GM12865 (cell line): ENCODE data around the gene SFT2D3.

Source experiments
- DNase-seq: peaks from one replicate; pipeline ENCODE4 v3.0.0; 2010; ENCODE audit warnings: low read depth
- H3K4me3 ChIP-seq: 2 replicates; pipeline ENCODE4 v1.5.1; 2011; ENCODE audit warnings: mild to moderate bottlenecking, low read depth, low read length, control low read depth
- TF ChIP-seq, protein P1 (sequence below): IDR thresholded peaks from 2 replicates; pipeline ENCODE4 v1.5.1; 2011; ENCODE audit warnings: low read length, control low read depth, low read depth, inconsistent platforms; ENCODE audit not compliant: insufficient read depth; ENCODE audit errors: missing control alignments

The SFT2D3 gene

DNA sequence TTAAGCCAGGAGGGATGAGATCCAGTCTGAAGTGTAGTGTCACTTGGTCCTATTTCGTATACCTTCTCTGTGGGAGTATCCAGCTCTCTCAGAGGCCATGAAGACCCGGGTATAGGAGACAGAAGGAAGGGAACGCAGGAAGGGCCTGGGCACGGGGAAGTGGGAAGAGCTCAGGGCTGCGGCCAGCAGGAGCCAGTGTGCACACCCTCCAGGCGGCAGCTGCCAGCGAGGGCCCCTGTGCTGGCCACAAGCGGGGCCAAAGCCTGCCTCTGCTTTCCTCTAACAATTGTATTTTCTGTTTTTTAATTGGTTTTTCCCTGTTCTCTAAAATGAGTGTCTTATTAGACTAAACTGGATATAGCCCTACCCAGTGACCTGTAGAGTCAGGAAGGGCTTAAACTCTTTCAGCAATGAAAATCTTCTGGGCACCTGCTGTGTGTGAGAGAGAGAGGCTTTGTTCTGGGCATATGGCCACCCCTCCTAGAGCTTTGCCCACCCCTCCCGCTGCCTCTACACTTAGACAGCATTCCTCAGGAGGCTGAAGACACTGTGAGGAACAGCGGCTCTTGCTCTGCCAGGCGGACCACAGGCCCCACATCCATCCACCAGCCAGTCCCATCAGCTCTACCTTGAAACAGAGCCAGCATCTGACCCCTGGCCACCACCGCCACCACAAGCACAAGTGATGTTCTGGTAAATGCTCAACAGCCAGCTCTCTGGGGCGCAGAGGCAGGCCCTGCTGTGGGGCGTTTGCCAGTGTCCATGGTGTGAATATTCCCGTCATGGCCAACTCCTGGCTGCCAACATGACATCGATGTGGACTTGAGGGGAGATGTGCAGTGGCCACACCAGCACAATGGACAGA lies 45.9 kb upstream of the SFT2D3 start:
- TF ChIP-seq, protein P1, sequence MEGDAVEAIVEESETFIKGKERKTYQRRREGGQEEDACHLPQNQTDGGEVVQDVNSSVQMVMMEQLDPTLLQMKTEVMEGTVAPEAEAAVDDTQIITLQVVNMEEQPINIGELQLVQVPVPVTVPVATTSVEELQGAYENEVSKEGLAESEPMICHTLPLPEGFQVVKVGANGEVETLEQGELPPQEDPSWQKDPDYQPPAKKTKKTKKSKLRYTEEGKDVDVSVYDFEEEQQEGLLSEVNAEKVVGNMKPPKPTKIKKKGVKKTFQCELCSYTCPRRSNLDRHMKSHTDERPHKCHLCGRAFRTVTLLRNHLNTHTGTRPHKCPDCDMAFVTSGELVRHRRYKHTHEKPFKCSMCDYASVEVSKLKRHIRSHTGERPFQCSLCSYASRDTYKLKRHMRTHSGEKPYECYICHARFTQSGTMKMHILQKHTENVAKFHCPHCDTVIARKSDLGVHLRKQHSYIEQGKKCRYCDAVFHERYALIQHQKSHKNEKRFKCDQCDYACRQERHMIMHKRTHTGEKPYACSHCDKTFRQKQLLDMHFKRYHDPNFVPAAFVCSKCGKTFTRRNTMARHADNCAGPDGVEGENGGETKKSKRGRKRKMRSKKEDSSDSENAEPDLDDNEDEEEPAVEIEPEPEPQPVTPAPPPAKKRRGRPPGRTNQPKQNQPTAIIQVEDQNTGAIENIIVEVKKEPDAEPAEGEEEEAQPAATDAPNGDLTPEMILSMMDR, result no peak
- no peak for DNase-seq
- no peak overlapping the region for H3K4me3 ChIP-seq

- no peak for DNase-seq
- no peak overlapping the region for H3K4me3 ChIP-seq
- TF ChIP-seq, protein P1, result no peak
These were observed 44.6 kb upstream of the SFT2D3 start for GRCh38 chr2:127656569-127657231.

DNA sequence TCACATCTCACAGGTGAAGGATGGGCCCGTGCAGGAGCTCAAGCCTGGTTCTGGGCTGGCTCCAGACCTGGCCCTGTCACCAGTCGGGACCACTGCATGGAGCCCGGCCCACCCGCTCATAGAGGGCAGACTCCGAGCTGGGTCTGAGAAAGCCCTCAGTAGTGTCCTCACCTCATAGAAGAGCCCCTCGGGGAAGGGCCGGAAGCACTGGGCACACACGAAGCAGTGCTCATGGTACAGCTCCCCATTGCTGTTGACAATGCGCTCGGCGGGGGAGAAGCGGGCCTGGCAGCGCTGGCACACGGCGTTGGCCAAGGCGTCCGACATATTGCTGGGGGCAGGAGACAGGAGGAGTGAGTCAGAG lies 44.1 kb upstream of the SFT2D3 start:
- H3K4me3 ChIP-seq, result no peak overlapping the region
- TF ChIP-seq, protein P1, result no peak
- DNase-seq, result no peak

GRCh38 chr2:127658146-127658545 lies 43.2 kb upstream of the SFT2D3 start:
- no peak for DNase-seq
- no peak overlapping the region for H3K4me3 ChIP-seq
- TF ChIP-seq, protein P1, result no peak

GRCh38 chr2:127658641-127659407 lies 42.5 kb upstream of the SFT2D3 start:
- no peak overlapping the region for H3K4me3 ChIP-seq
- DNase-seq, result no peak
- TF ChIP-seq, protein P1, result no peak

DNA sequence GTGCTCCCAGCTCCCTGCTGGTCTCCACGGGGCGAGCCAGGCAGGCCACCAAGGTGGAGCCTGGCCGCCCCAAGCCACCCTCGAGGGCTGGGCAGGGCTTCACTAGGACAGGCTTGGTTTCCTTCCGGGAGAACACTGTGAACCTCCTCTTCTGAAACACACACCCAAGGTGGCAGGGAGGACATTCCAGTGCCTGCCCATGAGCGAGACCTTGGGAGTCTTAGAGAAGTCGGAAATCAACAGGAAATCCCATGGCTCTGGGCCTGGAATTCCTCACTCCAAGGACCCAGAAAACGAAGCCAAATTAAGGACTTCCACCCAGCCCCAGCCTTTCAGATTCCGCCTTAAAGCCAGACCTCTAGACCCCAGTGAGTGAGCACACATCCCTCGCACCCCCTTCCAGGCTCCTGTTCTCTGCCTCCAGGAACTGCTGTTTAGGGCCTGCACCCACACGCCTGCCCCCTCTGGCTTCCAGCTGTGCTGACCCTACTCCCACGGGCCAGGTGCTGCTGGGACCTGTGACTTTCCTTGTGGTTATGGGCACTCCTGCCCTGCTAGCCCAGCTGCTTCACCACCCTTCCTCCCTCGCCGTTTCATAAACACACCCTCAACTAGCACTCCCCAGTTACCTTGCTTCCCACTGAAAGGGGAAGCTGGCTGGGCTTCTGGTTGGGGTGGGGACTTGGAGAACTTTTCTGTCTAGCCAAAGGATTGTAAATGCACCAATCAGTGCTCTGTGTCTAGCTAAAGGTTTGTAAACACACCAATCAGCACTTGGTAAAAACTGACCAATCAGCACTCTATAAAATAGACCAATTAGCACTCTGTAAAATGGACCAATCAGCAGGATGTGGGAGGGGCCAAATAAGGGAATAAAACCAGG lies 41.6 kb upstream of the SFT2D3 start:
- H3K4me3 ChIP-seq, result no peak overlapping the region
- TF ChIP-seq, protein P1, result no peak
- no peak for DNase-seq
